SW 1271 (cell line): ENCODE measurements around the gene RNF144B.
"Not testable (repeated sequence)": the region's sequence is repeated elsewhere in the genome, so short reads cannot be mapped to it uniquely, and the experiment has no call there.

Experiments used
- DNase-seq, 2 experiments: peaks; one replicate each; lab custom pipeline; 2025; lab: John Stamatoyannopoulos, UW

The RNF144B gene

DNA sequence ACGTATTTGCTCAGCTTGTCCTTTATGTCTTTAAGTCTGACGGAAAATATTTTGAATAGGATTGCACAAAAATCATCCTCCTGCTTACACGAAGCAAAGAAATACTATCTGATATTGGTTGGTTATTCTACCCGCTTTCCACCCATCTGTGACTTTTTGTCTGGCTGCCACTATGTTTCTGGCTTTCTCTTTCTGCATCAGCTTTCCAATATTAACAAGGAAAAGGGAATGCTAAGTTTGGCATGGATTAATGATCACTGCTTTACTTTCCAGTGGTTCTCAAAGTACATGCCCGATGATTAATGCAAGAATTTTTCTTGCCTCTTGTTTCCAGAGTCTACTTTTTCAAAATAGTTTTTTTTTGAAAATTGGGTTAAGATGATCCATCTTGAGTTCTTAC, 57.0 kb downstream of the RNF144B start:
- no peak for DNase-seq

- no peak for DNase-seq
Measured at GRCh38 chr6:18445228-18445627, 58.1 kb downstream of the RNF144B start.

DNA sequence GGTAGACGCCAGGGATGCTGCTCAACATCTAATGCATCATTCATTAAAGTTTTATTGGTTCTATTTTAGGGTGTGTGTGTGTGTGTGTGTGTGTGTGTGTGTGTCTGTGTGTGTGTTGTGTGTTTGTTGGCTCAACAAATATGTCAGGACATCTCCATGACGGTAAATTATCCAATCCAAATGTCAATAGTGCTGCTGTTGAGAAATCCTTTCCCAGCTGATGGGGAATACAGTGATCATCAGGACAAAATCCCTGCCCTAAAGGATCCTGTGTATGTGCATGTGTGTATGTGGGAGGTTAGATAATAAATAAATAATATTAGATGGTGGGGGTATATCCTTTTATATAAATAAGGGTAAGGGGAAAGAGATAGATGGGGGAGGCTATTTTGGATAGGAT, 59.6 kb downstream of the RNF144B start:
- DNase-seq, result no peak

GRCh38 chr6:18447552-18447951, 60.4 kb downstream of the RNF144B start:
- no peak for DNase-seq

- DNase-seq, result no peak
Measured at GRCh38 chr6:18451756-18452155, 64.6 kb downstream of the RNF144B start.

DNA sequence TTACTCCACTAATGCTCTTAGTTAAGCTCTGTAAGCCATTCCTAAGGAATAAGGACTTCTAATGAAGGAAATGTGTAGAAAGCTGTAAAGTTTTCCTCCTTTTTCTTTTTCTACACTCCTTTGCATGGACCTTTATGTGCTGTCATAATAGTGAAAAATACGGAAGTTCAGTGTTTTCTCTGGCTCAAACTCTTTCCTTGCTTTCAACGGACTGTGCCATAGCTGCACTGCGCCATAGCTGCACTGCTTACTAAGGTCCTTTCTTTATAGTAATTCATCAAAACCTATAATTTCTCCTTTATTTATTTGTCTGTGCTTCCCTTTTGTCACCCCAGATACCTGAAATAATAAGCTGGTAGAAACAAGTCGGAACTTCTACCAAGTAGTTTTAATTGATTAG, 67.3 kb downstream of the RNF144B start:
- no peak for DNase-seq

- no peak for DNase-seq
Measured at GRCh38 chr6:18457065-18457737, 70.1 kb downstream of the RNF144B start.

DNA sequence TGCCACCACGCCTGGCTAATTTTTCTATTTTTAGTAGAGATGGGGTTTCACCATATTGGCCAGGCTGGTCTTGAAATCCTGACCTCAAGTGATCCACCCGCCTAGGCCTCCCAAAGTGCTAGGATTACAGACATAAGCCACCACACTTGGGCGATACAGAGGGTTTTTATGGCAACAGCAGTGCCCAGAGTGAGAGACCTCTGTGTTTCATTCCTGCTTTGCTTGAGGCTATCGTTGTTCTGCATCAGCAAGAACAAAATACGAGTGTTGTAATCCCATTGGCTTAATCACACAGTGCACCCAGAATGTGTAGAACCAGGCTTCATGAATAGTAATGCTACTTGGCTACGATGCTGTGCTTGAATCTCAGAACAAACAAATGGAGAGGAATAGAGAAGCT, 70.9 kb downstream of the RNF144B start:
- DNase-seq, result not testable (repeated sequence)

DNA sequence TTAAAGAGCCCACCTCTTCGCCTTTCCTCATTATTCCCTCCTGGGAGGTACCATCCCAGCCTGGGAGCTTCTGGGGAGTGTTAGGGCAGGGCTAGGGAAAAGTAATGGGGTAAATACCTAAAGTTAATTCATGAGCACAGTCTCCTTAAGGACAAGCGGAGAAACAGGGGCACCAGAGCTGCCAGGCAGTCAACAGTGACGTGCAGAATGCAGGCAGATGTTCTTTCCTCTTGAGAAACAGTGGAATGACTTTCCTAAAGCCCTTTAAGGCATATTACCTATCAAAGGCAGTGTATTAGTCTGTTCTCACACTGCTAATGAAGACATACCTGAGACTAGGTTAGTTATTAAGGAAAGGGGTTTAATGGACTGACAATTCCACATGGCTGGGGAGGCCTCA, 76.3 kb downstream of the RNF144B start:
- DNase-seq, result no peak

- DNase-seq, result no peak
Measured at GRCh38 chr6:18464176-18464575, 77.0 kb downstream of the RNF144B start.

- no peak for DNase-seq
Measured at GRCh38 chr6:18465410-18466154, 78.4 kb downstream of the RNF144B start.

- no peak for DNase-seq
Measured at GRCh38 chr6:18467741-18468502, 80.8 kb downstream of the RNF144B start.

DNA sequence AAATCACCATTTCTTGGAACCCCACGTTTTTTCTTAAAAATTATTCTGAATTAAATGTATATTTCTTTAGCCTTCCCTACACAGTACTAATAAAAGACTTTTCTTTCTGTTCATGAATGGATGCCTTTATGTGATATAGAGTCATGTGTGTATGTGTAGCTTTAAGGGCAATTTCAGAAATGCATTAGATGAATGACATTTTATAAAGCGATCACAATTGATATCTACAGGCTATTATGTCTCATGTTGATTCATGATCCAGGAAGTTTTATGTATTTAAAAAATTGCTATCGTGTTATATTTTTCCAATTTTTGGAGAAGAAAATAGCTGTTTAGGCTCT, 81.3 kb downstream of the RNF144B start:
- no peak for DNase-seq

DNA sequence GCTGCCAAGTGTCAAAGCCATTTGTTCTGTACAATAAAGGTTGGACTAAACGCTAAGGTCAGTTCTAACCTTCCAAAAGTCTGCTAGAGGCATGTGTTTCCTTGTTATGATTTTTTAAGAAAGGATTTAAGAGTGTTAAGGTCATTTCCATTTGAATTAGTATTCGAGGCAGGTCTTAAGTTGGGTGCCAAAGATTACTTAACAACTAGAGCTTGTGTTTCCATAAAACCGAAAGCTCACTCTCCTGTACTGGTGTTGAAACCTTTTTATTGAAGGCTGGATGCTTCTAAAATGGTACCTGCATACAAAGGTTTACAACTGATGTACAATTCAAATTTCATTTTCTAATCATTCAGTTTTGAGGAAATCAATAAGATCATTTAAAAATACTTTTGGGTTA, 82.4 kb downstream of the RNF144B start:
- DNase-seq, result no peak

- DNase-seq, result no peak
Measured at GRCh38 chr6:18471232-18471964, 84.2 kb downstream of the RNF144B start.

DNA sequence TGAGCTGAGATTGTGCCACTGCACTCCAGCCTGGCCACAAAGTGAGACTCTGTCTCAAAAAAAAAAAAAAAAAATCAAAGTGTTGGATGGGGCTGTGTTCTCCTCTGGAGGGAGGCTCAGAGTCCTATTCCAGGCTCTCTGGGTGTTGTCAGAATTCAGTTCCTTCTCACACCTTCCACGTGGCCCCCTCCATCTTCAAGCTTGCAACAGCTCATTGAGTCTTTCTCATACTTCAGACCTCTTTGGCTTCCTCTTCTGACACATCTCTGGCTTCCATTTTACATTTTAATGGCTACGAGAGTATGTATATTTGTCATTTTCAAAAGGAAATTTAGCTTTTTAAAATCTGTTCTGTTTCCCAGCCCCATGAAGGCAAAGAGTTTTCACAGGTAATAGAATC, 85.8 kb downstream of the RNF144B start:
- DNase-seq, result no peak

GRCh38 chr6:18473755-18474154, 86.6 kb downstream of the RNF144B start:
- no peak for DNase-seq

DNA sequence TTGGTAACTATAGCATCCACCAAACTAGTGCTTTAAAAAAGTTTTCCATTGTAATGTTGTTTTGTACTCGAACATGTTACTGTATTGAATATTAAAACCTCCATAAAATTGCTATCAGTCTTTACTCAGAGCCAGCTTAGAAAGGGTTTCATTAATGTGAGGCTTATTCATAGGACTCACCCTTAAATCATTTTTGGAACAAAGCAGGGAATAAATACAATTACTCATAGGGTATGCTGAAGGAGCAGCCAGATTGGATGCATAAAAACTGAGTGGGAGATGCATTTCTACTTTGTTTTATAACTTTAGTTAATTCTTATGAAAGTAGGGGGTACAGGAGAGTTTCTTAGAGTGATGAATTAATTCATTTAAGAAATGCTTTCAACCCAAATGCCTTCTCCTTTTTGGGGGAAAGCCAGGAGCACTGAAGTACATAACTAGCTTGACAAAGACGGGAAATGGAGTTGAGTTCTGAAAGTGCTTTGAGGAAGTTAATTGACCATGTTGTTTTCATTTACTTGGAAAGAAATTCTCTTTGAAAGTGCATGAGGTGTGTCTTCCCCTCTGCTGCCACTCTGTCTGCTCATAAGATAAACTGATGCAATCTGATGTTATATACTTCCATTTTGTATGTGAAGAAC, 90.3 kb downstream of the RNF144B start:
- no peak for DNase-seq

DNA sequence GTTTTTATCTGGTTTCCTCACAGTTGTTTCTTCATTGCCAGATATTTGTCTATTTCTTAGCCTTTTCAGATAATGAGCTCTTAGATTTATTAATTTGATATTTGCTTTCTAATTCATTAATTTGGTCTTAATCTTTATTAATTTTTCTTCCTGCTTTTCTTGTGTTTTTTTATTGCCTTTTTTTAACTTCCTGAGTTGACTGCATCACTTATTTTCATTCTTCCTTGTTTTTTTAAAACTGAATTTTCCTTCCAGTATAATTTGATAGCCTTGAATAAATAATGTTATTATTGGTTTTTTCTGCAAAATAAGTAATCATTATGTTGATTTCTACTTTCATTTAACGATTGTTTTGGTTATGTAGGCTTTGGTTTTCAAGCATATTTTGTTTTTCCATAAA, 91.5 kb downstream of the RNF144B start:
- no peak for DNase-seq

- no peak for DNase-seq
Measured at GRCh38 chr6:18481870-18482269, 94.7 kb downstream of the RNF144B start.

DNA sequence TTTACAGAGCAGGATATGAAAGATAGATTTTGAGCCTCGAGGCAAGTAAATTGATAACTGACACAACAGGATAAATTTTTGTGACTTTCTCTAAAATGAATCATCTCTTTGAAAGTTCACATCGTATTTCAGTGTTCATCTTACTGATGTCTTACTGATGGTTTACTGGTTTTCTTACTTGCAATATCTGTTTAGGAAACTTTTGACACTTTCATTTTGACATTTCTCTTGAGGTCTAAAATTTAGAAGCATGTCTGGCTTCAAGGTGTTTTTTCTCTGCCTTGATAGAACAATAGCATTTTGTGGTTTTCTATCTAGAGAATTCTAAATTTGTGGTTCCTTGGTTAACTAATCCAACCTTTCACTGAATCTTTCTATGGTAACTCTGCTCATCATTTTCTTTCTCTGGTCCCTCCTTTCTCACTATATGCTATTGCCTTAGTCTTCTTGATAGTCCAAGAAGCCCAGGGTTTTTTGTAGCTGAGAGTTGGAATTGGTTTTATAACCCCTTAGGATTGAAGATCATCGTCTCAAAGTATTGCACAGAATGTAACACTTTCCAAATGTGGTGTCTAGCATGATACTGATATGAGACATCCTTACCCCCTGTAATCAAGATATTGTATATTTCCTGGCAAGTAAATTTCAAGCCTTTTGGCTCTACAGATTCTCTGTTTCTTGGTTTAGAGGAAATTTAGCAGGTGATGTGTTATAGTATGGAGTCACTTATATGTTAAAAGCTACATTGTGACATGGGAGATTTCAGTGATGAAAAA, 98.7 kb downstream of the RNF144B start:
- DNase-seq, result no peak
